GM23248 (cell line): ENCODE data around the gene CIDEB. TPM values are rescaled to one million over a fixed set of nuclear protein-coding genes. Genes with fewer than 3 reads are reported as not detected.

Experiments
- DNase-seq: peaks from one replicate; pipeline ENCODE4 v3.0.0-alpha.2; 2015
- H2AFZ ChIP-seq: fragments of 200-600 bp; sonication (generic); 2 replicates; pipeline ENCODE4 v1.6.1; 2016; ENCODE audit warnings: antibody characterized with exemption
- H3F3A ChIP-seq: fragments of 200-600 bp; sonication (generic); 2 replicates; pipeline ENCODE4 v1.6.1; 2016; ENCODE audit warnings: mild to moderate bottlenecking, antibody characterized with exemption, mixed run types; ENCODE audit not compliant: insufficient read depth
- H3K27ac ChIP-seq: fragments of 200-600 bp; sonication (generic); 2 replicates; pipeline ENCODE4 v1.5.1; 2016; ENCODE audit warnings: mild to moderate bottlenecking
- H3K27me3 ChIP-seq: fragments of 200-600 bp; sonication (generic); replicated peaks from 2 replicates; pipeline ENCODE4 v1.6.1; 2016; ENCODE audit warnings: mild to moderate bottlenecking; ENCODE audit not compliant: insufficient read depth
- H3K36me3 ChIP-seq: fragments of 200-600 bp; sonication (generic); 2 replicates; pipeline ENCODE4 v1.6.1; 2016; ENCODE audit warnings: low read depth, mild to moderate bottlenecking
- H3K4me1 ChIP-seq: fragments of 200-600 bp; sonication (generic); 2 replicates; pipeline ENCODE4 v1.6.1; 2016; ENCODE audit warnings: mild to moderate bottlenecking; ENCODE audit not compliant: insufficient read depth
- H3K4me2 ChIP-seq: fragments of 200-600 bp; sonication (generic); one replicate; pipeline ENCODE4 v1.6.1; 2016; ENCODE audit warnings: mild to moderate bottlenecking; ENCODE audit not compliant: unreplicated experiment
- H3K4me3 ChIP-seq: fragments of 200-600 bp; sonication (generic); 2 replicates; pipeline ENCODE4 v1.5.1; 2016; ENCODE audit warnings: mild to moderate bottlenecking
- H3K79me2 ChIP-seq: fragments of 200-600 bp; sonication (generic); 2 replicates; pipeline ENCODE4 v1.6.1; 2016; ENCODE audit warnings: mild to moderate bottlenecking; ENCODE audit not compliant: insufficient read depth
- H3K9ac ChIP-seq: fragments of 200-600 bp; sonication (generic); 2 replicates; pipeline ENCODE4 v1.6.1; 2016; ENCODE audit warnings: mild to moderate bottlenecking
- H3K9me2 ChIP-seq: fragments of 200-600 bp; sonication (generic); 2 replicates; pipeline ENCODE4 v1.6.1; 2016; ENCODE audit warnings: mixed run types, mild to moderate bottlenecking, moderate library complexity; ENCODE audit not compliant: insufficient read depth
- H3K9me3 ChIP-seq: fragments of 200-600 bp; sonication (generic); one replicate; pipeline ENCODE4 v1.6.1; 2017; ENCODE audit warnings: low read depth
- H4K20me1 ChIP-seq: fragments of 200-600 bp; sonication (generic); 2 replicates; pipeline ENCODE4 v1.6.0; 2016; ENCODE audit not compliant: insufficient read depth
- EZH2 ChIP-seq: fragments of 200-600 bp; sonication (generic); IDR thresholded peaks from 2 replicates; pipeline ENCODE4 v1.6.1; 2018; ENCODE audit warnings: antibody characterized with exemption, mild to moderate bottlenecking; ENCODE audit not compliant: insufficient read depth, poor library complexity, severe bottlenecking
- EZH2phosphoT487 ChIP-seq: fragments of 200-600 bp; sonication (generic); IDR thresholded peaks from 2 replicates; pipeline ENCODE4 v1.6.1; 2018; ENCODE audit warnings: antibody characterized with exemption, moderate library complexity, mild to moderate bottlenecking, low read depth; ENCODE audit not compliant: insufficient read depth
- WGBS, 2 experiments: methylation state at CpG; one replicate each; pipeline ENCODE4 v1.1.6; 2015 to 2017; ENCODE audit warnings: low lambda C conversion rate in 2 of 2, low coverage in 1 of 2; ENCODE audit errors: missing lambda C conversion rate in 2 of 2; 5-methylcytosine and 5-hydroxymethylcytosine counted together
- in situ Hi-C: fragments of 300-500 bp; cut with MboI; formaldehyde crosslinking; loops from 2 replicates; pipeline ENCODE4 v1.15.0; 2020
- polyA plus RNA-seq: library from polyadenylated mRNA; unstranded; fragments of >200 nt; fragmentation: Nextera tagmentation; extraction: Ambion mirVana; gene quantifications from 2 replicates; pipeline ENCODE4 v1.2.1, GENCODE V29; 2016
- total RNA-seq: library from RNA; depleted of rRNA; stranded (reverse); fragments of >200 nt; shearing (Covaris generic); gene quantifications from 2 replicates; pipeline ENCODE4 v1.2.3, GENCODE V29; 2014

Gene CIDEB
- total and polyA plus RNA-seq, 2 experiments from 2014 or later, result 1.2 to 2.1 TPM

GRCh38 chr14:24315807-24316596 is 8.2 kb upstream of the CIDEB start:
- 36 to 44% methylated on average over 63 to 69 of the region's 70 CpGs for WGBS, 2 experiments

GRCh38 chr14:24315243-24315806 is 7.5 kb upstream of the CIDEB start:
- H4K20me1 ChIP-seq, result no peaks in the 10 kb centered on the region
- in situ Hi-C loops, result no loop called here
- no peak for TF ChIP-seq EZH2phosphoT487
- TF ChIP-seq EZH2, result no peak
- no peak overlapping the region for H3K9ac ChIP-seq
- H2AFZ ChIP-seq, result no peak overlapping the region
- H3K4me2 ChIP-seq, result no peak overlapping the region
- no peaks in the 10 kb centered on the region for H3K36me3 ChIP-seq
- 93 to 94% methylated on average over 10 of the region's 10 CpGs for WGBS, 2 experiments
- H3K9me2 ChIP-seq, result no peaks in the 10 kb centered on the region
- no peak for DNase-seq
- peaks cover 14% of the 10 kb centered on the region for H3F3A ChIP-seq
- H3K79me2 ChIP-seq, result no peaks in the 10 kb centered on the region
- H3K4me1 ChIP-seq, result peaks cover 24% of the 10 kb centered on the region
- H3K27ac ChIP-seq, result no peak overlapping the region
- no peaks in the 10 kb centered on the region; the same call in 1 of the 2 replicates for H3K27me3 ChIP-seq
- H3K9me3 ChIP-seq, result no peaks in the 10 kb centered on the region
- no peak overlapping the region for H3K4me3 ChIP-seq

More at GRCh38 chr14:24315807-24316596, 8.2 kb upstream of the CIDEB start:
- Histone ChIP-seq H3K9me2 (no peaks in the 10 kb centered on the region), H3K79me2 (no peaks in the 10 kb centered on the region), H3K27me3 (no peaks in the 10 kb centered on the region; the same call in 1 of the 2 replicates), H3K36me3 (no peaks in the 10 kb centered on the region), H3F3A (peaks cover 14% of the 10 kb centered on the region), H3K9ac (no peak overlapping the region), H3K4me3 (no peak overlapping the region), H4K20me1 (no peaks in the 10 kb centered on the region), H3K4me1 (peaks cover 20% of the 10 kb centered on the region), H3K9me3 (no peaks in the 10 kb centered on the region), H2AFZ (no peak overlapping the region; the same call in 1 of the 2 replicates), H3K27ac (no peak overlapping the region), H3K4me2 (no peak overlapping the region)
- no peak for TF ChIP-seq EZH2phosphoT487
- no peak for TF ChIP-seq EZH2
- DNase-seq, result peak; percentile 36
- in situ Hi-C loops, result no loop called here

DNA sequence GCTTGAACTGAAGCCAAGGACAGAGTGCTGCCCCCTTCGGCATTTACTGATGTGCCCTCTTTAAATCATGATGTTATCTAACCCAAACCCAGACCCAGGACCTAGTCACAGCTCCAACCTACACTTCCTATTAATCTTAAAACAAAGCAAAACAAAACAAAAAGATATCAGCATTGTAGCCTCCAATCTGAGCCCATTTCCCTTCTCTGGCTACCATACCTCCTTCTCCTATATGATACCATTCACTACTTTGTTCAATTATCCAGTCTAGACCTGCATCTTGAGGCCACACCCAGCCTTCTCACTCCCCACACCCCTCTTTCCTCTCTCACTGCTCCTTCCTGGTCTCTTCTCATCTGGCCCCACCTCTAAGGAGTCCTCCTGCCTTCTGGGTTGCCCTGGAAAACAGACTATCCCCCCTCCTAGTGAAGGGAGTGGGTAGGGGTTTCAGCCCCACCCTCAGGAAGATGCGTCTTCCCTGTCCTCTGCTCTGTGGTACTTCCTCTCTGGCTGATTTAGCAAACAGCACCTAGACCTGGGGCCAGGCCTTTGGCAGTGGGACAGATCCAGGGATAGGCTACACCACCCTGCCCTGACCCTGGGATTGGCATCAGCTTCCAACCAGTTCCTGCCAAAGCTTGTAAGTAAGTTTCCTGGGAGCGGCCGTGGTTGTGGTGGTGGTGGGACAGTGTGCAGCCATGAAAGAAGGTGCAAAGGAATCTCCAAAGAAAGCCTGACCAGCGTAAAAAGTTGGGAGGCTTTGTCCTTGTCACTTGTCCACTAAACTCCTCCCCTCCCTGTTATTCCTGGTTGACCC is 6.8 kb upstream of the CIDEB start:
- Histone ChIP-seq H3K4me1 (peaks cover 28% of the 10 kb centered on the region), H2AFZ (no peak overlapping the region), H3K79me2 (no peaks in the 10 kb centered on the region), H3F3A (peaks cover 14% of the 10 kb centered on the region), H3K27ac (no peak overlapping the region), H3K36me3 (no peaks in the 10 kb centered on the region), H3K4me3 (no peak overlapping the region), H3K9ac (no peak overlapping the region), H3K27me3 (no peaks in the 10 kb centered on the region), H3K4me2 (no peak overlapping the region), H3K9me3 (no peaks in the 10 kb centered on the region), H4K20me1 (no peaks in the 10 kb centered on the region), H3K9me2 (no peaks in the 10 kb centered on the region)
- in situ Hi-C loops, result no loop called here
- TF ChIP-seq EZH2phosphoT487 (no peak), EZH2 (no peak)
- DNase-seq, result no peak
- WGBS, 2 experiments, result 83 to 93% methylated on average over 5 of the region's 5 CpGs

DNA sequence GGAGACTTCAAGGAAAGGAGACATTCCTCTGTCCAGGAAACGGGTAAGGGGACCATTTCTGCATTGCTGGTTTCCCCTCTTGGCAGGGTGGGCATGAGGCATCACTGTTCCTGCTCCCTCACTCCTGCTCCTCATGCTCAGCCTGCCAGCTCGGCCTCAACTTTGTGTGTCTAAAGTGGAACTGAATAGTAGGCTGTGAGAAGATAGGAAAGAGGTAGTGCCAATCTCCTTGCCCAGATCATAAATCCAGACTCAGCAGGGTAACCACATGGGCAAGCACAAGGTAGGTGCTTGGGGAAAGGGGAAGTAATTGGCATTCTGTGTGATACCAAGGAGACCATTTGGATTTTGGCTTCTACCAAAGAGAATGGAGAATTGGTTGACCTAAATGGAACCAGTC is 6.1 kb upstream of the CIDEB start:
- Histone ChIP-seq H3K4me3 (no peak overlapping the region), H3F3A (peaks cover 20% of the 10 kb centered on the region), H3K4me1 (peaks cover 28% of the 10 kb centered on the region), H3K9me2 (no peaks in the 10 kb centered on the region), H3K36me3 (no peaks in the 10 kb centered on the region), H4K20me1 (no peaks in the 10 kb centered on the region), H3K27me3 (no peaks in the 10 kb centered on the region), H3K9ac (no peak overlapping the region), H3K9me3 (no peaks in the 10 kb centered on the region), H3K79me2 (no peaks in the 10 kb centered on the region), H3K4me2 (no peak overlapping the region), H2AFZ (no peak overlapping the region), H3K27ac (no peak overlapping the region)
- WGBS, 2 experiments, result 83 to 92% methylated on average over 2 of the region's 2 CpGs
- in situ Hi-C loops, result no loop called here
- no peak for DNase-seq
- TF ChIP-seq EZH2phosphoT487 (no peak), EZH2 (no peak)
